Fibroblast of the aortic adventitia (primary cell): Measurements from ENCODE around the gene TARBP1. TPM values are rescaled to one million over a fixed set of nuclear protein-coding genes. Genes with fewer than 3 reads are reported as not detected.

ENCODE experiments used
- DNase-seq: peaks from one replicate; pipeline ENCODE4 v3.0.0-alpha.2; 2010; ENCODE audit warnings: low read depth
- H3K4me3 ChIP-seq: 2 replicates; pipeline ENCODE4 v1.5.1; 2011; ENCODE audit warnings: low read depth, mild to moderate bottlenecking, control low read depth, low read length, moderate library complexity
- CTCF ChIP-seq: IDR thresholded peaks from 2 replicates; pipeline ENCODE4 v1.5.1; 2011; ENCODE audit warnings: mild to moderate bottlenecking, low read length, control low read depth, inconsistent platforms; ENCODE audit not compliant: insufficient read depth
- total RNA-seq: library from RNA; depleted of rRNA; stranded (reverse); fragments of >200 nt; gene quantifications from 2 replicates; pipeline ENCODE4 v1.2.3, GENCODE V29; 2012; ENCODE audit warnings: low replicate concordance

Gene TARBP1
- total RNA-seq, 1 donor, result 22.2 TPM

GRCh38 chr1:234427950-234428646 lies 50.9 kb downstream of the TARBP1 start:
- no peak for DNase-seq

GRCh38 chr1:234413990-234414389 lies 65.0 kb downstream of the TARBP1 start:
- TF ChIP-seq CTCF, result no peak
- DNase-seq, result no peak
- no peak overlapping the region for H3K4me3 ChIP-seq

More at GRCh38 chr1:234427950-234428646, 50.9 kb downstream of the TARBP1 start:
- no peak for TF ChIP-seq CTCF
- no peak overlapping the region for H3K4me3 ChIP-seq

GRCh38 chr1:234413485-234413884 lies 65.5 kb downstream of the TARBP1 start:
- DNase-seq, result no peak
- H3K4me3 ChIP-seq, result no peak overlapping the region
- no peak for TF ChIP-seq CTCF

GRCh38 chr1:234412830-234413229 lies 66.1 kb downstream of the TARBP1 start:
- TF ChIP-seq CTCF, result no peak
- H3K4me3 ChIP-seq, result no peak overlapping the region
- DNase-seq, result no peak

GRCh38 chr1:234409328-234409727 lies 69.7 kb downstream of the TARBP1 start:
- no peak overlapping the region for H3K4me3 ChIP-seq
- TF ChIP-seq CTCF, result no peak
- DNase-seq, result no peak

GRCh38 chr1:234408757-234409156 lies 70.2 kb downstream of the TARBP1 start:
- no peak for TF ChIP-seq CTCF
- no peak overlapping the region for H3K4me3 ChIP-seq
- no peak for DNase-seq

- TF ChIP-seq CTCF, result no peak
- DNase-seq, result no peak
Observed at GRCh38 chr1:234406871-234407270, 72.1 kb downstream of the TARBP1 start.

More at GRCh38 chr1:234406871-234407270, 72.1 kb downstream of the TARBP1 start:
- no peak overlapping the region for H3K4me3 ChIP-seq
